GM19397 (cell line): ENCODE measurements around the gene GGN.
"Not testable (repeated sequence)": the region's sequence is repeated elsewhere in the genome, so short reads cannot be mapped to it uniquely, and the experiment has no call there.

ENCODE experiments used
- ATAC-seq: cut with Tn5 transposase; IDR thresholded peaks from one replicate; pipeline ENCODE4 v1.9.1; 2021; ENCODE audit warnings: mild to moderate bottlenecking, moderate library complexity; ENCODE audit not compliant: unreplicated experiment

Gene GGN

GRCh38 chr19:38387550-38388348 is at the start of gene GGN:
GGN (minus strand) TSS chr19:38388034; CDS start chr19:38387261, 773 bp downstream.
- no peak for ATAC-seq

- ATAC-seq: no peak
Observed at GRCh38 chr19:38437295-38437694, 49.5 kb upstream of the GGN start.

- ATAC-seq: no peak
Observed at GRCh38 chr19:38434549-38435051, 46.8 kb upstream of the GGN start.

DNA sequence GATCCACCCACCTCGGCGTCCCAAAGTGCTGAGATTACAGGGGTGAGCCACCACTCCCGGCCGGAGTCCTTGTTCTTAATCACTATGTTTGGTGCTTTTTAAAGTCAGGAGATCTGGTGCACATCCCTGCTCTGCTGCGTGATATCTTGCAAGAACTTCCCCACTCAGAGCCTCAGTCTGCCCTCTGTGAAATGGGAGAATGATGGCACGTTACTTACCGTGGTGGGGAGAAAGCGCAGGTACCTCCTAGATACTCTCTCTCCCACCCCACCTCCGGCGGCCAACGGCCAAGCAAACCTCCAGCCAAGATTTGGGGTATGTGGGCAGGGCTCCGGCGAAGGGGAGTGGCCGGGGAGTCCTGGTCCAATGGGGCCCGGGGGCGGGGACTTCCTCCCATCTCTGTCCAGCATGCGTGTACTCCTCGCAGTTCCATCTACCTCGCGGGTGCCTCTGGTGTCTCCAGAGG is 45.5 kb upstream of the GGN start, which contains the start of gene RYR1:
Gene RYR1, plus strand, starts transcription at position 424 of the 466 bp plus-strand sequence. CDS start 139 bp downstream, outside the sequence.
- no peak for ATAC-seq

- ATAC-seq: no peak
Observed at GRCh38 chr19:38430931-38431330, 43.1 kb upstream of the GGN start.

DNA sequence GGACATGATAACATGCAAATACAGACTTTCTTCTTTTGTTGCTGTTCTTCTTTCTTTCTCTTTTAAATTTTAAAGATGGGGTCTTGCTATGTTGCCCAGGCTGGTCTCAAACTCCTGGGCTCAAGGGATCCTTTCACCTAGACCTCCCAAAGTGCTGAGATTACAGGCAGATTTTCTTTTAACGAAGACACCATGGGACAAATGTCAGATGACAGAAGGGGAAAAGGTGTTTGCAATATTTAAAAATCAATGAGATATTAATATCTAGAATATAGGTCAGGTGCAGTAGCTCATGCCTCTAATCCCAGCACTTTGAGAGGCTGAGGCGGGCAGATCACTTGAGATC is 42.0 kb upstream of the GGN start:
- no peak for ATAC-seq

DNA sequence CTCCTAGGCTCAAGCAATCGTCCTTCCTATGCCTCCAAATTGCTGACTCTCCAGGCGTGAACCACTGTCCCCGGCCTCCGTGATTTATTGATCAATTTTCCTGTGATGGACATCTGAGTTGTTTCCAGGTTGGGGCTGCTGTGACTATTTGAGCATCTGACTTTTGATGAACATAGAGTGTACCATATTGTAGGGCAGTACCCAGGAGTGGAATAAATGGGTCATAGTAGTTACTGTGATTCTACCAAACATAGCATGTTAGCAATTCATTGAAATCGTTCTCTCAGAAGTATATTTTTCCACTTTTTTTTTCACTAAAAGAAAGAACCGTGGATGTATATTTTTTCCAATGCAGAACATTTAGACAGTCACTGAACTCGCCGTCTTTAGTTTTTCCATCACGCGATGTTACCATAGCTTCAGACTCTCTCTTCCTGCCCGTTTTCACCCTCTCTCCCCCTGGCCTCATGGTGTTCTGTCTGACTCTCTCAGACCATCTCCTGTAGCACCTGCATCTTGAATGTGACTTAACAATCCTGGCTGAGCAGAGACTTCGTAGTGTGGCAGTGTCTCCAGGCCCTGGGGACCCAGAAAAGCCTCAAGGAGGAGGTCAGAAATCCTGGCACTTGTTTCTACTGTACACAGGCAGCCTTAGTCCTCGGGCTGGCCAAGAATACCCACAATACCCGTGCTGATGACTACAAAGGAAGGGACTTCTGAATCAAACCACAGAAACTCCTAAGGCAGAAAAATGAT is 41.4 kb upstream of the GGN start:
- ATAC-seq: no peak

DNA sequence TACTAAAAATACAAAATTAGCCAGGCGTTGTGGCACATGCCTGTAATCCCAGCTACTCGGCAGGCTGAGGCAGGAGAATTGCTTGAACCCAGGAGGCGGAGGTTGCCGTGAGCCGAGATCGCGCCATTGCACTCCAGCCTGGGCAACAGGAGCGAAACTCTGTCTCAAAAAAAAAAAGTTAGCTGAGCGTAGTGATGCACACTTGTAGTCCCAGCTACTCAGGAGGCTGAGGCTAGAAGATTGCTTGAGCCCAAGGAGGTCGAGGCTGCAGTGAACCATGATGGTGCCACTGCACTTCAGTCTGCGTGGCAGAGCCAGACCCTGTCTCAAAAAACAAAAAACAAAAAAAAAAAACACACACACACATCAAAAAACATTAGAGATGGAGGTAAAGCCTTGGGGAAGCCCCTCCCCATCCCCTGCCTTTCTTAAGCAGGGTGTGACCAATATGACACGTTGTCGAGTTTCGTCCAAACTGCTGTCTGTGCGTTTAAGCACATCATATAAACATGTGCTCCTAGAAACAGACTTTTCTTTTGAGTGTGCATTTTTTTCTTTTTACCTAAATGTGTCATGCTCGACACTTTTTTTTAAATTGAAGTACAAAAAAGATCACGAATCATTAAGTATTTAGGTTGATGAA is 39.3 kb upstream of the GGN start:
- not testable (repeated sequence) for ATAC-seq

- no peak for ATAC-seq
Observed at GRCh38 chr19:38425810-38426466, 38.1 kb upstream of the GGN start, which contains the start of gene RASGRP4. RASGRP4 (minus strand) TSS chr19:38426219; CDS start chr19:38426091, 128 bp downstream.

- ATAC-seq: no peak
Observed at GRCh38 chr19:38425222-38425809, 37.5 kb upstream of the GGN start.

GRCh38 chr19:38424272-38424671 is 36.4 kb upstream of the GGN start:
- ATAC-seq: no peak

DNA sequence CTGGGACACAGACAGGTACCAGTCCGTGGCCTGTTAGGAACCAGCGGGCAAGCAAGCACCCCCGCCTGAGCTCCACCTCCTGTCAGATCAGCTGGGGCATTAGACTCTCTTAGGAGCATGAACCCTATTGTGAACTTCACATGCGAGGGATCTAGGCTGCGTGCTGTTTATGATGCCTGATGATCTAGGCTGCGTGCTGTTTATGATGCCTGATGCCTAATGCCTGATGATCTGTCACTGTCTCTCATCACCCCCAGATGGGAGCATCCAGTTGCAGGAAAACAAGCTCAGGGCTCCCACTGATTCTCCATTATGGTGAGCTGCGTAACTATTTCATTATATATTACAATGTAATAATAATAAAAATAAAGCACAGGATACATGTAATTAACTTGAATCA is 34.6 kb upstream of the GGN start:
- ATAC-seq: no peak

DNA sequence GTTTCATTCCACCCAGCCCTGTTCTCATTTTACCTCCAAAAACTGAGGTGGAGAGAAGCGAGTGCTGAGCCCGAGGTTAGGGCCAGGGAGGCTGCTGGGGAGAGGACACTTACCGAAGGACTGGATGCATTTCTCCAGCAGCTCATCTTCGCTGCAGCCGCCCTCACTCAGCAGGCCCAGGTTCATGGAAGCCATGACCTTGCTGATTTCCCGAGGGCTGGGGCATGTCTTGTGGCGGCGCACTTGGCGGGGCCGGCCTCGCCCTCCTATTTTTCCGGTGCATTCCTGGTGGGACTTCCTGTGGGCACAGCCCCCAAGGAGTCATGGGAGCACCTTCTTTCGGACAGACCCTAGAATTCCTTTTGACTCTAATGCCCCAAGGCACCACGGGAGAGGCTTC is 34.0 kb upstream of the GGN start:
- no peak for ATAC-seq

GRCh38 chr19:38420935-38421334 is 33.1 kb upstream of the GGN start:
- no peak for ATAC-seq

DNA sequence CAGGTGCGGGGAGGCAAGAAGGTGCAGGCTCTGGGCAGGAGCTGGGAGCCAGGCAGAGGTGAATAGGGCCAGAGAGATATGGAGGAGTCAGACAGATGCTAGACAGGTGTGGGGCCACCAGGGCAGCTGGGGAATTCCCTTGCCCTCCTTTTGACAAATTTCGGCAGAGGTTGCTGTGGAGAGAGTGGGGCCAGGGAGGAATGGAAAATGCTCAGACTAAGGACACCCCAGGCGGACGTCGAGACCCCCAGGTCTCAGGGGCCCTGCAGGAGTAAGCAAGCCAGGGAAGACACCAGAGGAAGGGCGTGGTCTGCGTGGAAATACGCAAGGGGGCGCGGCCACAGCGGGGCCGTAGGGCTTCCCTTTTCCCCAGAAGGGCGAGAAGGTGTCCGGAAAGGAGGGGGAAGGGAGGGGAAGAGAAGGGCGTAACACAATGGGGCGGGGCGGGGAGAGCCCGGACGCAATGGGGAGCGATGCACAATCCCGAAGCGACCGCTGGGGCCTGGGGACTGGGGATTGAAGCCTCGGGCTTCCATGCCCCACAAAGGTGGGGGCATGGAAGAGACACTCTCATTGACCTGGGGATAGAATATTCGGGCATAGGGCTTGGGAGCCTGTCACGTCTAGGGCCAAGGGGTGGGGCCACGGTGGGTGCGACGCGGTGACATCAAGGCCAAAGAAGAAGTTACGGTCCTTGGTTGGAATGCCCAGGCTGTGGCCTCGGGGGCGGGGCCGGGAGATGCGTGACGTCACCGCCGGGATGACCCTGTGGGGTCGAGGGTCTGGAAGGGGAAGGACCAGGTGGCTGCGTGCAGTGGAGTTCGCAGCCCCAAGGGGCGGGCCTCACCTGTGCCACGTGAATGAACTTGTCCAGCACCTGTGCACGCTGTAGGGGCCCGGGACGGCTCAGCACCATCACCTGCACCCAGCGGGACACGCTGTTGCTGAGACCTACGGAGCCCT is 30.0 kb upstream of the GGN start:
- ATAC-seq: no peak

GRCh38 chr19:38417146-38417543 is 29.3 kb upstream of the GGN start:
- no peak for ATAC-seq

GRCh38 chr19:38413416-38413815 is 25.6 kb upstream of the GGN start:
- no peak for ATAC-seq

DNA sequence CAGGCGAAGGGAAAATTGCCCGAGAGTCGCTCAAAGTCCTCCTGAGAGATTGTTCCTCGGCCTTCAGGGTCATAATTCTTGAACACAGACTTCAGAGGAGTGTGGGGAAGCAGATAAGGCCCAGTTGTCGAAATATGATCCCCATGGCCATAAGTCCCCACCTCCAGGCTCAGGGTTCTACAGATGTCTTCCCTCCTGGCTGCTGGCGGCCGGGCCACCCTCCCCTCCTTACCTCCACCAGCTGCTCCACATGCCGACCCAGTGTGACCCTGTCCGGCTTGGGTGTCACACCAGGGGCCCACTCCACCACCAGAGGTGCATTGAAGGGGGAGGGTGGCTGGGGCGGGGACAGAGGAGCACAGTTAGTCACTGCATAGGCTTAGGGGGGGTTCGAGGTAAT is 25.1 kb upstream of the GGN start:
- ATAC-seq: no peak

DNA sequence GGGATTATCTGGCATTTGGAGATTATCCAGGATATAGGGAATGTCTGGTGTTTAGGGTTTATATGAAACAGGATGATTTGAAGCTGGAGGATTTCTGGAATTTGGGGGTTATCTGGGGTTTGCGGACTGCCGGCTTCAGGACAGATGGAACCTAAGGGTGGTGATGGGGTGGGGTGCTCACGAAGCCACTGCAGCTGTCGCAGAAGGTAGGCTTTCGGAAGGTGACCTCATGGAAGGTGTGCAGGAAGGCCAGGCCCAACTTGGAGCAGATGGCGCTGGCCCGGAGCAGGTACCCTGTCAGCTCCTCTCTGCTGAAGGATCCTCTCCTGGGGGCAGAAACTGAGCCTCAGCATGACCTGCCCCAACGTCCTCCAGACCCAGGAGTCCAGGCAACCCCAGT is 24.7 kb upstream of the GGN start:
- ATAC-seq: no peak
